ENCODE measurements around the gene PLEKHA7. TPM values are rescaled to one million over a fixed set of nuclear protein-coding genes. Genes with fewer than 3 reads are reported as not detected.

Gene PLEKHA7
- total RNA-seq, 1 experiment from 2014 or later = 4.4 TPM

DNA sequence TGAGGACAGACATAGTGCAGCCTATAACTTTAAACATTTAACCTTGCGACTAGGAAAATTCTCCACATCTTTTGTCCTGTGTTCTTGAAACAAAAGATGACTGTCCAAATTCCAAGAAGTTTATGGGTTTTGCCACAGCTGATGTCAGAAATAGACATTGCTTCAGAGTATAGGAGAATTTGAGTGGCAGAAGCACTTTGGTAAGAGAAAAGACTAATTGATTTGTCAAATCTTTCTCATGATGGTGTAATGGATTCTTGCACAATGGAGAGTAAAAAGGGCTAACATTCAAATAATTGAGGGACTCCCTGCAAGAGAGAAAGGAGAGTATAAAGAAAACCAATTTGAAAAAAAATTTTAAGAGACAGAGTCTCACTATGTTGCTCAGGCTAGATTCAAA, 250.5 kb downstream of the PLEKHA7 start:
- no peak overlapping the region for H3K27ac ChIP-seq (ENCODE audit: low read length)
- no peaks in the 10 kb centered on the region for H3K9me3 ChIP-seq (ENCODE audit: low read length)

GRCh38 chr11:16759857-16760508, 254.2 kb downstream of the PLEKHA7 start:
- Histone ChIP-seq H3K27me3 (ENCODE audit: low read length) (no peaks in the 10 kb centered on the region), H3K36me3 (ENCODE audit: insufficient read depth, low read length) (peaks cover 23% of the 10 kb centered on the region), H2AFZ (ENCODE audit: low read length) (no peak overlapping the region), H4K20me1 (ENCODE audit: insufficient read depth, low read depth, low read length) (0 out of 2 replicates have a peak, but pooled peaks cover 3% of the 10 kb centered on the region), H3K79me2 (ENCODE audit: low read length) (no peaks in the 10 kb centered on the region), H3K9ac (ENCODE audit: low read length) (no peak overlapping the region), H3K27ac (ENCODE audit: low read length) (no peak overlapping the region), H3K9me3 (ENCODE audit: low read length) (no peaks in the 10 kb centered on the region), H3K9me2 (replicated peaks; ENCODE audit: insufficient read depth, low read length) (no peaks in the 10 kb centered on the region), H3K4me2 (ENCODE audit: low read depth, low read length, poor library complexity, severe bottlenecking) (no peak overlapping the region), H3K4me1 (ENCODE audit: low read length) (no peaks in the 10 kb centered on the region), H3K4me3 (ENCODE audit: low read length) (no peak overlapping the region)
- DNase-seq = no peak

More for the DNA sequence above, 250.5 kb downstream of the PLEKHA7 start:
- Histone ChIP-seq H3K9me2 (replicated peaks; ENCODE audit: insufficient read depth, low read length) (no peaks in the 10 kb centered on the region), H4K20me1 (ENCODE audit: insufficient read depth, low read depth, low read length) (0 out of 2 replicates have a peak, but pooled peaks cover 3% of the 10 kb centered on the region), H3K79me2 (ENCODE audit: low read length) (no peaks in the 10 kb centered on the region), H3K9ac (ENCODE audit: low read length) (no peak overlapping the region), H3K27me3 (ENCODE audit: low read length) (no peaks in the 10 kb centered on the region), H3K4me3 (ENCODE audit: low read length) (no peak overlapping the region), H3K4me2 (ENCODE audit: low read depth, low read length, poor library complexity, severe bottlenecking) (no peak overlapping the region), H3K4me1 (ENCODE audit: low read length) (peaks cover 4% of the 10 kb centered on the region; the same call in 1 of the 2 replicates), H3K36me3 (ENCODE audit: insufficient read depth, low read length) (no peaks in the 10 kb centered on the region), H2AFZ (ENCODE audit: low read length) (no peak overlapping the region)
- no peak for DNase-seq

- Histone ChIP-seq H3K36me3 (ENCODE audit: insufficient read depth, low read length) (peaks cover 28% of the 10 kb centered on the region), H3K79me2 (ENCODE audit: low read length) (no peaks in the 10 kb centered on the region), H3K9me2 (replicated peaks; ENCODE audit: insufficient read depth, low read length) (no peaks in the 10 kb centered on the region), H3K4me1 (ENCODE audit: low read length) (no peaks in the 10 kb centered on the region), H3K4me3 (ENCODE audit: low read length) (no peak overlapping the region), H4K20me1 (ENCODE audit: insufficient read depth, low read depth, low read length) (0 out of 2 replicates have a peak, but pooled peaks cover 3% of the 10 kb centered on the region), H3K9me3 (ENCODE audit: low read length) (no peaks in the 10 kb centered on the region), H3K9ac (ENCODE audit: low read length) (no peak overlapping the region), H3K27me3 (ENCODE audit: low read length) (no peaks in the 10 kb centered on the region), H3K4me2 (ENCODE audit: low read depth, low read length, poor library complexity, severe bottlenecking) (no peak overlapping the region), H2AFZ (ENCODE audit: low read length) (no peak overlapping the region), H3K27ac (ENCODE audit: low read length) (no peak overlapping the region)
- DNase-seq = no peak
These were observed 255.7 kb downstream of the PLEKHA7 start for GRCh38 chr11:16758382-16759024.

- H3K9me2 ChIP-seq (replicated peaks; ENCODE audit: insufficient read depth, low read length) = no peaks in the 10 kb centered on the region
- H3K9me3 ChIP-seq (ENCODE audit: low read length) = no peaks in the 10 kb centered on the region
- no peak overlapping the region for H3K4me3 ChIP-seq (ENCODE audit: low read length)
- no peak overlapping the region for H3K27ac ChIP-seq (ENCODE audit: low read length)
- H2AFZ ChIP-seq (ENCODE audit: low read length) = no peak overlapping the region
- H3K79me2 ChIP-seq (ENCODE audit: low read length) = peaks cover 29% of the 10 kb centered on the region
- DNase-seq = no peak
- no peak overlapping the region for H3K9ac ChIP-seq (ENCODE audit: low read length)
- peaks cover 8% of the 10 kb centered on the region for H3K4me1 ChIP-seq (ENCODE audit: low read length)
- H4K20me1 ChIP-seq (ENCODE audit: insufficient read depth, low read depth, low read length) = peaks cover 21% of the 10 kb centered on the region
- peaks cover 67% of the 10 kb centered on the region for H3K36me3 ChIP-seq (ENCODE audit: insufficient read depth, low read length)
- H3K27me3 ChIP-seq (ENCODE audit: low read length) = no peaks in the 10 kb centered on the region
- no peak overlapping the region for H3K4me2 ChIP-seq (ENCODE audit: low read depth, low read length, poor library complexity, severe bottlenecking)
These were observed 263.8 kb downstream of the PLEKHA7 start for GRCh38 chr11:16750417-16750816.

GRCh38 chr11:16749666-16750065, 264.5 kb downstream of the PLEKHA7 start:
- H3K27me3 ChIP-seq (ENCODE audit: low read length) = no peaks in the 10 kb centered on the region
- H3K79me2 ChIP-seq (ENCODE audit: low read length) = peaks cover 37% of the 10 kb centered on the region
- no peak overlapping the region for H3K4me2 ChIP-seq (ENCODE audit: low read depth, low read length, poor library complexity, severe bottlenecking)
- H4K20me1 ChIP-seq (ENCODE audit: insufficient read depth, low read depth, low read length) = peaks cover 21% of the 10 kb centered on the region
- peaks cover 15% of the 10 kb centered on the region for H3K4me1 ChIP-seq (ENCODE audit: low read length)
- H3K9me3 ChIP-seq (ENCODE audit: low read length) = no peaks in the 10 kb centered on the region
- no peak overlapping the region for H3K9ac ChIP-seq (ENCODE audit: low read length)
- H3K4me3 ChIP-seq (ENCODE audit: low read length) = no peak overlapping the region
- no peaks in the 10 kb centered on the region for H3K9me2 ChIP-seq (replicated peaks; ENCODE audit: insufficient read depth, low read length)
- H2AFZ ChIP-seq (ENCODE audit: low read length) = no peak overlapping the region
- H3K36me3 ChIP-seq (ENCODE audit: insufficient read depth, low read length) = peaks cover 64% of the 10 kb centered on the region
- no peak for DNase-seq
- H3K27ac ChIP-seq (ENCODE audit: low read length) = no peak overlapping the region

- no peak overlapping the region for H3K9ac ChIP-seq (ENCODE audit: low read length)
- no peak overlapping the region for H3K4me3 ChIP-seq (ENCODE audit: low read length)
- no peak overlapping the region for H2AFZ ChIP-seq (ENCODE audit: low read length)
- peaks cover 67% of the 10 kb centered on the region for H3K36me3 ChIP-seq (ENCODE audit: insufficient read depth, low read length)
- peaks cover 42% of the 10 kb centered on the region for H3K79me2 ChIP-seq (ENCODE audit: low read length)
- peaks cover 24% of the 10 kb centered on the region for H4K20me1 ChIP-seq (ENCODE audit: insufficient read depth, low read depth, low read length)
- no peaks in the 10 kb centered on the region for H3K27me3 ChIP-seq (ENCODE audit: low read length)
- H3K4me2 ChIP-seq (ENCODE audit: low read depth, low read length, poor library complexity, severe bottlenecking) = no peak overlapping the region
- no peaks in the 10 kb centered on the region for H3K9me2 ChIP-seq (replicated peaks; ENCODE audit: insufficient read depth, low read length)
- no peak for DNase-seq
- no peak overlapping the region for H3K27ac ChIP-seq (ENCODE audit: low read length)
- peaks cover 21% of the 10 kb centered on the region for H3K4me1 ChIP-seq (ENCODE audit: low read length)
- H3K9me3 ChIP-seq (ENCODE audit: low read length) = no peaks in the 10 kb centered on the region
These were observed 265.1 kb downstream of the PLEKHA7 start for GRCh38 chr11:16749092-16749491.

DNA sequence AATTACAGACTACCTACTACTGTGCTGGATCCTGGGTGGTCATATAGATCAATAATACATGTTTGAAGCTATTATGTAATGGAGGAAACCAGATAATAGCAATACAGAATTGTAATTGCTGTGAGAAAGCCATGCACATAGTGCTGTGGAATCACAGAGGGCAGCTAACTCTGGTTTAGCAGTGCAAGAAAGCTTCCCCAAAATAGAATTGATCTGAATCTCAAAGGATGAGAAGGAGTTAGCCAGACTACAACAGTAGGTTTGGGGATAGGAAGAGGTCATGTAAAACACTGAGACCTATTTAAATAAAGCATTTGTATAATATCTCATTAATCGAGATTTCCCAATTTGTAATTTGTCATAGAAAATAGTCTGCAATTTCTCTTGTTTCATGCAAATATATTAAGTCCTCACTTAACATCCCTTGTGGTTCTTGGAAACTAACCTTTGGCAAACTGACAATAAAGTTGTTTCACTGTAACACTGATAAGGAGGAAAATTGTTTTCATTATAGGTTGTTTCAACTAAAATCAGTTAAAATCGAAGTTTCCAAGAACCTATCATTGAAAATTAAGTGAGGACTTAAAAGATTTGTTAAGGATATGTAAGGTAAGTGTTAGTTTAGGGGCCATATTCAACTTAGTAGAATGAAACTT, 268.1 kb downstream of the PLEKHA7 start:
- no peak overlapping the region for H3K27ac ChIP-seq (ENCODE audit: low read length)
- H3K27me3 ChIP-seq (ENCODE audit: low read length) = no peaks in the 10 kb centered on the region
- no peak overlapping the region for H3K4me2 ChIP-seq (ENCODE audit: low read depth, low read length, poor library complexity, severe bottlenecking)
- H2AFZ ChIP-seq (ENCODE audit: low read length) = no peak overlapping the region
- no peaks in the 10 kb centered on the region for H3K9me3 ChIP-seq (ENCODE audit: low read length)
- peaks cover 71% of the 10 kb centered on the region for H3K36me3 ChIP-seq (ENCODE audit: insufficient read depth, low read length)
- no peak overlapping the region for H3K4me3 ChIP-seq (ENCODE audit: low read length)
- no peak overlapping the region for H3K9ac ChIP-seq (ENCODE audit: low read length)
- H3K79me2 ChIP-seq (ENCODE audit: low read length) = peaks cover 73% of the 10 kb centered on the region
- no peaks in the 10 kb centered on the region for H3K9me2 ChIP-seq (replicated peaks; ENCODE audit: insufficient read depth, low read length)
- peaks cover 32% of the 10 kb centered on the region for H4K20me1 ChIP-seq (ENCODE audit: insufficient read depth, low read depth, low read length)
- no peak for DNase-seq
- H3K4me1 ChIP-seq (ENCODE audit: low read length) = peaks cover 48% of the 10 kb centered on the region

GRCh38 chr11:16744128-16744725, 270.0 kb downstream of the PLEKHA7 start:
- peaks cover 90% of the 10 kb centered on the region for H3K79me2 ChIP-seq (ENCODE audit: low read length)
- H4K20me1 ChIP-seq (ENCODE audit: insufficient read depth, low read depth, low read length) = peaks cover 34% of the 10 kb centered on the region
- DNase-seq = no peak
- peak overlapping the region; percentile 7 for H3K4me2 ChIP-seq (ENCODE audit: low read depth, low read length, poor library complexity, severe bottlenecking)
- peaks cover 62% of the 10 kb centered on the region for H3K4me1 ChIP-seq (ENCODE audit: low read length)
- peaks cover 63% of the 10 kb centered on the region for H3K36me3 ChIP-seq (ENCODE audit: insufficient read depth, low read length)
- no peak overlapping the region for H3K9ac ChIP-seq (ENCODE audit: low read length)
- H3K27ac ChIP-seq (ENCODE audit: low read length) = no peak overlapping the region
- no peaks in the 10 kb centered on the region for H3K9me2 ChIP-seq (replicated peaks; ENCODE audit: insufficient read depth, low read length)
- no peak overlapping the region for H2AFZ ChIP-seq (ENCODE audit: low read length)
- no peak overlapping the region for H3K4me3 ChIP-seq (ENCODE audit: low read length)
- H3K27me3 ChIP-seq (ENCODE audit: low read length) = no peaks in the 10 kb centered on the region
- H3K9me3 ChIP-seq (ENCODE audit: low read length) = no peaks in the 10 kb centered on the region

Measured in Karpas-422 (cell line).